Testis (tissue), 3 donors: Measurements from ENCODE around the gene OR52E5. TPM values are rescaled to one million over a fixed set of nuclear protein-coding genes. Genes with fewer than 3 reads are reported as not detected.
A peak's percentile ranks its signal among the peaks of the same experiment; 100 is the strongest.

Experiments used
- DNase-seq: peaks from one replicate; pipeline ENCODE4 v3.0.0-alpha.2; 2019
- H3K27ac ChIP-seq, 2 donors: fragments of 200-600 bp; sonication (generic); one replicate each; pipeline ENCODE4 v1.5.1; 2019
- H3K27me3 ChIP-seq: fragments of 200-600 bp; sonication (generic); one replicate; pipeline ENCODE4 v1.5.1; 2019
- H3K36me3 ChIP-seq: fragments of 200-600 bp; sonication (generic); one replicate; pipeline ENCODE4 v1.5.1; 2017; ENCODE audit warnings: low read depth; ENCODE audit errors: missing control alignments
- H3K4me1 ChIP-seq: fragments of 200-600 bp; sonication (generic); one replicate; pipeline ENCODE4 v1.5.1; 2019
- H3K4me3 ChIP-seq, 2 donors: fragments of 200-600 bp; sonication (generic); one replicate each; pipeline ENCODE4 v1.5.1; 2017 to 2019
- H3K9me3 ChIP-seq: fragments of 200-600 bp; sonication (generic); one replicate; pipeline ENCODE4 v1.5.1; 2017
- POLR2A ChIP-seq: fragments of 450-650 bp; IDR thresholded peaks from one replicate; pipeline ENCODE4 v1.6.1; 2017; ENCODE audit warnings: antibody characterized with exemption, mild to moderate bottlenecking, moderate library complexity
- WGBS, 2 donors: methylation state at CpG; one replicate each; pipeline ENCODE4 v1.1.5; 2018; 5-methylcytosine and 5-hydroxymethylcytosine counted together
- intact Hi-C: fragments of 100-400 bp; cut with DNase I; formaldehyde crosslinking; loops from one replicate; pipeline ENCODE4 v1.15.1; 2023; ENCODE audit warnings: low total_unique reads
- polyA plus RNA-seq: library from polyadenylated mRNA; stranded (reverse); fragments of 350-450 nt; fragmentation: Illumina TruSeq; extraction: RNeasy Lipid Tissue Mini Kit (QIAGEN cat#74804); gene quantifications from one replicate; pipeline ENCODE4 v1.2.3, GENCODE V29; 2014; ENCODE audit warnings: low read depth, low replicate concordance; ENCODE audit not compliant: insufficient read depth
- total RNA-seq, 2 donors: library from RNA; depleted of rRNA; stranded (reverse); fragments of >200 nt; gene quantifications; one replicate each; pipeline ENCODE4 v1.2.3, GENCODE V29; 2016
- TF ChIP-seq, protein P1 (sequence below), 3 experiments: fragments of 450-650 bp in 2 of 3; fragments of 200-600 bp in 1 of 3; sonication (generic) in 1 of 3; IDR thresholded peaks; one replicate each; pipeline ENCODE4 v1.5.1; 2016 to 2019; ENCODE audit warnings: antibody characterized with exemption in 3 of 3, mild to moderate bottlenecking in 2 of 3, moderate library complexity in 1 of 3

The OR52E5 gene
- total and polyA plus RNA-seq, 3 donors from 2014 or later, result not detected

DNA sequence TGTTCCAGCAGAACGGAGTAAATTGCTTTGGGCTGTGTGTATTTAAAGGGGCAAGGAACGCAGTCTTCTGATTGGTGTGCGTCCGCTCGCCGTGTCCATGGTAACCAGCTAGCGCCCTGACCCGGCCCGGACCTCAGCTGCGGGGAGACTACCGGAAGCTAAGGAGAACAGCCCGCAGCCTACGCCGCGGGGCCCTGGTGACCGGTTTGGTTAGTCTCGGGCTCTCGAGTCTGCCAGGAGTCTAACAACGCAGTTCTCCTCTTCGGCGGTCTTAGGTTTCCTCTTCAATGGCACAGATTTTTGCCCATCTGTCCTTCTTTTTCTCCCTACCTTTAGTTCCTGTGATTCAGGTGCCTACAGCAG is 45.6 kb downstream of the OR52E5 start:
- intact Hi-C loops, result no loop called here
- Histone ChIP-seq H3K4me3 (peak overlapping the region; percentile 37 to 41), H3K9me3 (no peaks in the 10 kb centered on the region), H3K27ac (no peak overlapping the region), H3K36me3 (no peaks in the 10 kb centered on the region), H3K4me1 (no peaks in the 10 kb centered on the region), H3K27me3 (no peaks in the 10 kb centered on the region)
- TF ChIP-seq, protein P1, sequence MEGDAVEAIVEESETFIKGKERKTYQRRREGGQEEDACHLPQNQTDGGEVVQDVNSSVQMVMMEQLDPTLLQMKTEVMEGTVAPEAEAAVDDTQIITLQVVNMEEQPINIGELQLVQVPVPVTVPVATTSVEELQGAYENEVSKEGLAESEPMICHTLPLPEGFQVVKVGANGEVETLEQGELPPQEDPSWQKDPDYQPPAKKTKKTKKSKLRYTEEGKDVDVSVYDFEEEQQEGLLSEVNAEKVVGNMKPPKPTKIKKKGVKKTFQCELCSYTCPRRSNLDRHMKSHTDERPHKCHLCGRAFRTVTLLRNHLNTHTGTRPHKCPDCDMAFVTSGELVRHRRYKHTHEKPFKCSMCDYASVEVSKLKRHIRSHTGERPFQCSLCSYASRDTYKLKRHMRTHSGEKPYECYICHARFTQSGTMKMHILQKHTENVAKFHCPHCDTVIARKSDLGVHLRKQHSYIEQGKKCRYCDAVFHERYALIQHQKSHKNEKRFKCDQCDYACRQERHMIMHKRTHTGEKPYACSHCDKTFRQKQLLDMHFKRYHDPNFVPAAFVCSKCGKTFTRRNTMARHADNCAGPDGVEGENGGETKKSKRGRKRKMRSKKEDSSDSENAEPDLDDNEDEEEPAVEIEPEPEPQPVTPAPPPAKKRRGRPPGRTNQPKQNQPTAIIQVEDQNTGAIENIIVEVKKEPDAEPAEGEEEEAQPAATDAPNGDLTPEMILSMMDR (IDR thresholded peaks at IDR 0.05), result no peak
- no peak for TF ChIP-seq POLR2A
- 53 to 60% methylated on average over 15 to 21 of the region's 21 CpGs for WGBS, 2 donors
- DNase-seq, result peak; percentile 66

DNA sequence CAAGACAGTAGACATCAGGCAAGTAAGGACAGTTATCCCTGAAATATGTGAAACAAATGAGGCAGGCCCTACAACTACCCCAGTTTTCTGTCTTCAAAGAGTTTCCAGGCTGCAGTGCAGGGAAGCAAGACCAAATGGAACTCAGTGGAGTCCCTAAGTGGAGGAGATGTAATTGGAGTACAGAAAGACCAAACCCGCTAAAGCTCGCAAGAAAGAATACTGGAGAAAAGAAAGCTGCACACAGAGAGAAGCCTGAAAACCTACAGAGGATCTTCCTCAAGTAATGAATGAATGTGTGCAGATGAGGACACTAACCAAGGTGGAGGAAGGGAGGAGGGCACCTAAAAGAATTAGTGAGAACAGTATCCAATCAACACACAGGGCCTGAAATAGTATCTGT is 47.7 kb downstream of the OR52E5 start:
- Histone ChIP-seq H3K4me3 (no peak overlapping the region), H3K36me3 (no peaks in the 10 kb centered on the region), H3K9me3 (no peaks in the 10 kb centered on the region), H3K27ac (no peak overlapping the region), H3K4me1 (no peaks in the 10 kb centered on the region), H3K27me3 (no peaks in the 10 kb centered on the region)
- TF ChIP-seq POLR2A, result no peak
- TF ChIP-seq, protein P1 (IDR thresholded peaks at IDR 0.05), result no peak
- intact Hi-C loops, result no loop called here
- WGBS, 2 donors, result 84 to 97% methylated on average over 2 of the region's 2 CpGs
- DNase-seq, result no peak

GRCh38 chr11:5941951-5942350 is 48.9 kb downstream of the OR52E5 start, which contains the start of gene OR56A3:
Gene OR56A3 (plus strand): TSS chr11:5942251. CDS start chr11:5947347, 5,096 bp downstream.
- no peak for DNase-seq
- Histone ChIP-seq H3K4me3 (no peak within 1 kb of the TSS), H3K9me3 (no peaks in the 10 kb centered on the region), H3K4me1 (no peaks in the 10 kb centered on the region), H3K36me3 (no peaks in the 10 kb centered on the region), H3K27ac (no peak within 1 kb of the TSS), H3K27me3 (no peaks in the 10 kb centered on the region)
- 92 to 96% methylated on average over 3 of the region's 3 CpGs for WGBS, 2 donors
- intact Hi-C loops, result no loop called here
- TF ChIP-seq POLR2A, result no peak
- TF ChIP-seq, protein P1 (IDR thresholded peaks at IDR 0.05), result no peak

Other genes with a start within 250 kb of the OR52E5 start
- gene TRIM5, start 208.1 kb upstream of the OR52E5 start, total RNA-seq, result 10 to 100 TPM; 10.8 to 16.2 TPM
- 8.8 TPM for gene TRIM5, start 208.1 kb upstream of the OR52E5 start, polyA plus RNA-seq
- 10 to 100 TPM; 25.0 to 30.3 TPM for gene TRIM22, start 203.4 kb upstream of the OR52E5 start, total RNA-seq
- gene TRIM22, start 203.4 kb upstream of the OR52E5 start, polyA plus RNA-seq, result 25.0 TPM
- gene OR56B1, start 156.8 kb upstream of the OR52E5 start, total RNA-seq, result under 1 TPM; 0.16 to 0.25 TPM
- gene OR56B1, start 156.8 kb upstream of the OR52E5 start, polyA plus RNA-seq, result not detected
- 1 to 10 TPM in 1 of 2 donors, not detected in 1; 1.1 TPM for gene OR52N4, start 139.0 kb upstream of the OR52E5 start, total RNA-seq
- 0.44 TPM for gene OR52N4, start 139.0 kb upstream of the OR52E5 start, polyA plus RNA-seq
- gene OR52N5, start 109.9 kb upstream of the OR52E5 start, total RNA-seq, result 1 to 10 TPM; 2.0 to 2.5 TPM
- gene OR52N5, start 109.9 kb upstream of the OR52E5 start, polyA plus RNA-seq, result not detected
- gene OR52N1, start 101.9 kb upstream of the OR52E5 start, total RNA-seq, result 1 to 10 TPM; 1.6 to 1.7 TPM
- gene OR52N1, start 101.9 kb upstream of the OR52E5 start, polyA plus RNA-seq, result not detected
- gene OR52N2, start 84.3 kb upstream of the OR52E5 start, total RNA-seq, result not detected
- gene OR52N2, start 84.3 kb upstream of the OR52E5 start, polyA plus RNA-seq, result 0.44 TPM
- gene OR52E6, start 51.3 kb upstream of the OR52E5 start, total RNA-seq, result 1 to 10 TPM; 1.2 to 1.4 TPM
- not detected for gene OR52E6, start 51.3 kb upstream of the OR52E5 start, polyA plus RNA-seq
- 1 to 10 TPM; 3.0 to 4.6 TPM for gene OR52E8, start 35.5 kb upstream of the OR52E5 start, total RNA-seq
- not detected for gene OR52E8, start 35.5 kb upstream of the OR52E5 start, polyA plus RNA-seq
- not detected for gene OR52E4, start 12.6 kb upstream of the OR52E5 start, total RNA-seq
- gene OR52E4, start 12.6 kb upstream of the OR52E5 start, polyA plus RNA-seq, result not detected
- gene OR56A3, start 49.0 kb downstream of the OR52E5 start, total RNA-seq, result 1 to 10 TPM in 1 of 2 donors, under 1 TPM in 1; 0.87 to 1.0 TPM
- 0.90 TPM for gene OR56A3, start 49.0 kb downstream of the OR52E5 start, polyA plus RNA-seq
- not detected for gene OR56A5, start 75.3 kb downstream of the OR52E5 start, total RNA-seq
- gene OR56A5, start 75.3 kb downstream of the OR52E5 start, polyA plus RNA-seq, result not detected
- under 1 TPM in 1 of 2 donors, not detected in 1; 0.79 TPM for gene OR52L1, start 93.8 kb downstream of the OR52E5 start, total RNA-seq
- not detected for gene OR52L1, start 93.8 kb downstream of the OR52E5 start, polyA plus RNA-seq
- gene OR56A4, start 113.7 kb downstream of the OR52E5 start, total RNA-seq, result under 1 TPM in 1 of 2 donors, not detected in 1; 0.55 TPM
- gene OR56A4, start 113.7 kb downstream of the OR52E5 start, polyA plus RNA-seq, result not detected
- gene OR56A1, start 137.6 kb downstream of the OR52E5 start, total RNA-seq, result under 1 TPM; 0.06 to 0.16 TPM
- not detected for gene OR56A1, start 137.6 kb downstream of the OR52E5 start, polyA plus RNA-seq
- gene OR56B4, start 214.5 kb downstream of the OR52E5 start, total RNA-seq, result not detected
- gene OR56B4, start 214.5 kb downstream of the OR52E5 start, polyA plus RNA-seq, result not detected